GM21381 (cell line): ENCODE data around the gene BAHCC1.
"Not testable (repeated sequence)": the region's sequence is repeated elsewhere in the genome, so short reads cannot be mapped to it uniquely, and the experiment has no call there.

Source experiments
- ATAC-seq: cut with Tn5 transposase; IDR thresholded peaks from one replicate; pipeline ENCODE4 v1.9.1; 2021; ENCODE audit warnings: mild to moderate bottlenecking, moderate library complexity; ENCODE audit not compliant: unreplicated experiment

BAHCC1 gene

DNA sequence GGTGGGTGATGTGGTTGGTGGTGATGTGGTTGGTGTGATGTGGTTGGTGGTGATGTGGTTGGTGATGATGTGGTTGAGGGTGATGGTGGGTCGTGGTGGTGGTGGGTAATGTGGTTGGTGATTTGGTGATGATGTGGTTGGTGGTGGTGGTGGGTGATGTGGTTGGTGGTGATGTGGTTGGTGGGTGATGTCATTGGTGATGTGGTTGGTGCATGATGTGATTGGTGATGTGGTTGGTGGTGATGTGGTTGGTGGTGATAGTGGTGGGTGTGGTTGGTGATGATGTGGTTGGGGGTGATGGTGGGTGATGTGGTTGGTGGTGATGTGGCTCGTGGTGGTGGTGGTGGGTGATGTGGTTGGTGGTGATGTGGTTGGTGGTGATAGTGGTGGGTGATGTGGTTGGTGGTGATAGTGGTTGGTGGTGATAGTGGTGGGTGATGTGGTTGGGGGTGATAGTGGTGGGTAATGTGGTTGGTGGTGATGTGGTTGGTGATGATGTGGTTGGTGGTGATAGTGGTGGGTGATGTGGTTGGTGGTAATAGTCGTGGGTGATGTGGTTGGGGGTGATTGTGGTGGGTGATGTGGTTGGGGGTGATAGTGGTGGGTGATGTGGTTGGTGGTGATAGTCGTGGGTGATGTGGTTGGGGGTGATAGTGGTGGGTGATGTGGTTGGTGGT, 30.6 kb downstream of the BAHCC1 start:
- ATAC-seq: not testable (repeated sequence)

DNA sequence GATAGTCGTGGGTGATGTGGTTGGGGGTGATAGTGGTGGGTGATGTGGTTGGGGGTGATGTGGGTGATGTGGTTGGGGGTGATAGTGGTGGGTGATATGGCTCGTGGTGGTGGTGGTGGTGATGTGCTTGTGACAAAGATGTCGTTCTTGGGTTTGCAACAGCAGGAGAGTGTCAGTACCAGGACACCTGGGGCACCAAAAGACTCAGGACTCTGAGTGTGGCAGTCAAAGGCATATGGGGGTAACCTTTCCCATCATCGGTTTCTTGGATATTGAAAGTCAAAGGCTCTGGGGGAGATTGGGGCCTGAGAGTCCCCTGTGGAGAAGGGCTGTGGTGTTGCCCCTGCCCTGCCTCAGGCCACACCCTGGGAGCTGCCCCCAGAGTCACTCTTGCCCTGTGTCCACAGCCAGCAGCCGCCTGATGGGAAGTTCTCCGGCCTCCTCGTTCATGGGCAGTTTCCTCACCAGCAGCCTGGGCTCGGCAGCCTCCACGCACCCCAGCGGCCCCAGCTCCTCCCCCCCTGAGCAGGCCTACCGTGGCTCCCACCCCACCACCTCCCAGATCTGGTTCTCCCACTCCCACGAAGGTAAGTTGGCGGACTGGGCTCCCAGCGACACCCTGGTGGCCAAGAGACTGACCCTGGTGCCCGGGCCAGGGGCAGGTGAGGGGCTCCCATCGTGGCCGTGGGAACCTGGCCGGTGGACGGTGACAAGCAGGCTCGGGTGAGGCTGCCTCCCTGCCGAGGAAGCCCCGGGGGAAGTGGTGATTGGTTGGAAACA, 31.3 kb downstream of the BAHCC1 start:
- no peak for ATAC-seq

DNA sequence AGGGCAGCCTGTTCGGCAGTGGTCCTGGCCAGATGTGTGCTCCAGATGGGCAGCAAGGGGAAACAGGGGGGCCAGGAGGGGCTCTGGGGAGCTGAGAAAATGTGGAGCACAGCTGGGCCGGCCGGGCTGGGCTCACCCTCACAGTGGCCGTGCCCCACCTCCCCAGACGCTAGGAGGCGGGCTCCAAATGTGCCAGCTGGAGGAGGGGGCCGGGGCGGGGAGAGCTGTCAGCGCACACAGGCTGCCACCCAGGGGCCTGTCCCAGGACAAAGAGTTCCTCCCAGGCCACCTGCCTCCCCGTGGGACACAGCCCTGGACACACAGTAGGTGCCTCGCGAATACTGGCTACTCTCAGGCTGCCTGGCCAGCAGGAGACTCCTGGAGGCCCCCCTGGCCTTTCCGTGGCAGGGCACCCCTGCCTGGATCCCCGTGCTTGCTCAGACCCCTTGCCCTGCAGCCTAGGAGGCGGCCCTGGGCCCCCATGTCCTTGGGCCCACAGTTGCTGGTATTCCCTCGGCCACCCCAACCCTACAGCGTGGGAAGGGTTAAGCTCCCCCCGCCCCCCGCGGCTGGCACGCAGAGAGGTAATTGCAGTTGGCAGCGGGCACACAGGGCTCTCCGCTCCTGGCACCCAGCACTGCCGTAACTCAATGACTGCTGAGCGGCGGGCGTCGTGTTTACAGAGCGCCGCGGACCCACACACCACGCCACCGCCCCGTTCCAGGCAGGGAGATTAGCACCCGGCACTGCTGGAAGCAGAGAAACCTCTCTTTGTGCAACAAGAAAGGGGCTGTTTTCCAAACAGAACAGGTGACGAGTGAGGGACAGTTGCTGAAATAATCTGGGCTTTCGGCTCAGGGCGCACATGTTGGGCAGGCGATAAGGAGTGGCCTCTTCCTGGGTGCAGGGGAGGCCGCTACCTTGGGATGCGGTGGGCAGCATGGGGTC, 32.2 kb downstream of the BAHCC1 start:
- ATAC-seq: no peak

DNA sequence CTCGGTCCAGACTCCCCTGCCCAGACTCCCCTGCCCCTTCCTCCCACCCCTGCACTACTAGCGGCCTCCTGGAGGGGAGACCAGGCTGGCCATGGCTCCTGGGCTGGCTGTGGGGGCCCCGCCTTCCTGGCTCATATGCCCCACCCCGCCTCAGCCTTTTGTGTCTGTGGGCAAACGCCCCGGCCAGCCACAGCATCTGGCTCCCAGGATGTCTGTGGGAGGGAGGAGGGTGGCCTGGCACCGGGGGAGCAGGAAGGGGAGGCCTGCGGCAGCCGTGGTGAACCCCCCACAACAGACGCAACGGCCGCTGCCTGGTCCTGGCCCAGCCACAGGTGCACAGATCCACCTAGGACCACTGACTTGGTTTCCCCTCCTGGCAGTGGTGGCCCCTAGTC, 32.9 kb downstream of the BAHCC1 start:
- ATAC-seq: no peak

DNA sequence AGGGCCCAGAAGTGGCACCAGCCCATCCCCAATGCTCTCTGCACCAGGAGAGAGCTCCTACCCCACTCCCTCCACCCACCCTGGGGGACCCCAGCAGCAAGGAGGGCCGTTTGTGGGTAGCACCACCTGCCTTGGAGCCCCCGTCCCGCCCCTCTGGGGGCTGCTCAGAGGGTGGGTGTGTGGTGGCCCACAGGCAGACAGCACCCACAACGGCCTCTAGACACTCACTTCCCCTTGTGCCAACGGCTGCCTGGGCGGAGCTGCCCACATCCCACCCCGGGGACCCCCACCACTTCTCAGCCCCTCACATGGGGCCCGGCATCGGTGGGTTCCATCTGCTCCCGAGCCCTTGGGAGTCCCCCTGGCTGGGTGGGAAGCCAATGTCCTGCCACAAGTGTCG, 33.3 kb downstream of the BAHCC1 start:
- ATAC-seq: no peak

DNA sequence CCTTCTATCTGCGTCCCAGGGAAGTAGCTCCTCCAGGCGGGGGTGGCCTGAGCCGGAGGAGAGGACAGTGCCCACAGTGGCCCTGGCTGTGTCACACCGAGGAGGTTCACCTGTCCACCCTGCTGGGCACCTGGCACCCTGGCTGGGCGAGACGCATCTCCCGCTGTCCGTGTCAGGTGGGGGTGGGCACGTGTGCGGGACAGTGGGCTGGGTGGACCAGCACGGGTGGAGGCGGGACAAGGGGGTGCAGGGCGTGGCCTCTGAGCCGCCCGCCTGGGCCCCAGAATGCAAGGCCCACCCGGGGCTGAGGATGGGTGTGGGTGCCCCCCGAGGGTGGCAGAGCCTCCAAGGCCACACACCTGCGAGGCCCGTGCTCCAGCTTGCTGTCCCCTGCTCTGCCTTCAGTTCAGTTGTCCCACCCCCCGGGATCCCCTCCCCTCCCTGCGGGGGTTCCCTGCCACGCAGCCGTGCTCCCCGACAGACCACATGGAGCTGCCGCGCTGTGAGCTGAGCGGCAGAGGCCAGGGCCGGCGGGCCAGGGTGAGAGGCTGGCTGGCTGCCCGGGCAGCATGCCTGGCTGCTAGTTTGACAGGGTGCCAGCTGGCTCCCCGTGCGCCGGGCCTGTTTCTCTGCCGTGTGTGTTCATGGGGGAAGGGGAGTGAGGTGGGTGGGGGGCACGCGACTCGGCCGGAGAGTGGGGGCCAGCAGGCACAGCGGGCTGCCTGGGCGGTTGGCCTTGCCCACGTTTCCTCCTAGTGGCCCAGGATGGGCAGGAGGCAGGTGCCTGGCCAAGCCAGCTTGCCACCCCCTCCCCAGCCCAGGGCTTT, 33.9 kb downstream of the BAHCC1 start:
- ATAC-seq: no peak

DNA sequence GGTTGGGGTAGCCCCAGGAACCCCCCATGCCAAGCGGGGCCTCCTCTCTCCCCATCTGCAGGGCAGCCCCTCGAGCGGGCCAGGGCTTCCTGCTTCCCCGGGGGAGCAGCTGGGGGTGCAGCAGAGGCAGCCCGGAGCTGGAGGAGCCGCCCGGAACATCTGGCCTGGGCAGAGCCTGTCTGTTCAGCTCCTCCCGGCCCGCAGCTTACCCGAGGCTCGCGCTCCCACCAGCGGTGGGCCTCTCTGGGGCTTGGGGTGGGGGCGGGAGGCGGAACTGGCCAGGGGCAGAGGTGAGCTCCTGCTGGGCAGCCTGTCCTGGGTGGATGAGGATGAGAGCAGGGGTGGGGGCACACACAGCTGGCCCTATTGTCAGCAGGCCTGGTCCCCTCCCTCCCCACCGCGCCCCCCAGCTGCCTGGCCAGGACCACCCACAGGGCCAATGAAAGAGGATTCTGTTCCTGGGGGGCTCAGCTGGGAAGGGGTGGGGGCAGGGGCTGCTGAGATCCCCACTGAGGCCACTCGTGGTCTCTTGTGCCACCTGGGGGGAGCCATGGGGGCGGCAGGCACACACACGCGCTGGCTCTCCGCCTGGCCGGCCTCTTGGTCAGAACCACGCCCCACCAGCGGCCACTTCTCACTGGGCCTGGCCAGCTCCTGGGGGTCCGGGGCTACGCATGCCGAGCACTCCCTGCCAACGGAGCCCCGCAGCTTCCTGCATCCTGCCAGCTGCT, 34.7 kb downstream of the BAHCC1 start:
- ATAC-seq: no peak

DNA sequence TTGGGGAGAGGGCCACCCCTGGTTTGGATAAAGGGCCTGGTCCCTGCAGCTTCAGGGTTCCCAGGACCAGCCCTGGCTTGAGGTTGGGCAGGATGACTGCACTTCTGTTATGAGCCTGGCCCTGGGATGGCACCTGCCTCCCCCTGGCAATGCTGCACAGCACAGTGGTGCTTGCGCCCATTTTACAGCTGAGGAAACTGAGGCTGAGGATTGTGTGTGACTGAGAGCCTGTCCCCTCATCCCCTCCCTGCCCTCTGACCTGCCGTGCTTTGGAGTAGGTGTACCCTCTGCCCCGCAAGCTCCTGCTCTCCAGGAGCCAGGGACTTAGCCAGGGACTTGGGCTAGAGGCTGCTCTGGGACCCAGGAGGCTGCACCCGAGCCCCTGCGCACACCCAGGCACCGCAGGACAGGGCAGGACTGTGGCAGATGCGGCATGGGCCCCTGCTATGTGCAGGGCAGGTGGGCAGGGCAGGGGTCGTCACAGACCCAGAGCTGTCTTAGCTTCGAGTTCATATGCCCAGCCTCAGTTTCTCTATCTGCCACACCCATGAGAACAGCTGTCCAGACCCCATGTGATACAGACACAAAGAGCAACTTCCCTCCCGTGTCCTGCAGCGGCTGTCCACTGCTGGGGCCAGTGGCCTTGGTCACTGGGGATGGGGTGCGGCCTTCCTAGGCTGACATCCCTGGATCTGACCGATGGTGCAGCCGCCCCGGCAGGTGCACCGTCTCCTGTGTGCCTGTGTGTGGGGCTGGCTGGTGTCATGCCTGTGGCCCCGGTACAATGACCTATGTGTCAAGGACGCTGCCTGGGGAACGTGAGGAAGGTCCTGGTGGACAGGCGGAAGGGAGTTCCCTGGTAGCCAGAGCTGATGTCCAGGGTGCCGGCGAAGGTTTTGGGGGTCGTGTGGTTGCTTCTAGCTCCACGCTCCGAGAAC, 36.6 kb downstream of the BAHCC1 start:
- no peak for ATAC-seq

DNA sequence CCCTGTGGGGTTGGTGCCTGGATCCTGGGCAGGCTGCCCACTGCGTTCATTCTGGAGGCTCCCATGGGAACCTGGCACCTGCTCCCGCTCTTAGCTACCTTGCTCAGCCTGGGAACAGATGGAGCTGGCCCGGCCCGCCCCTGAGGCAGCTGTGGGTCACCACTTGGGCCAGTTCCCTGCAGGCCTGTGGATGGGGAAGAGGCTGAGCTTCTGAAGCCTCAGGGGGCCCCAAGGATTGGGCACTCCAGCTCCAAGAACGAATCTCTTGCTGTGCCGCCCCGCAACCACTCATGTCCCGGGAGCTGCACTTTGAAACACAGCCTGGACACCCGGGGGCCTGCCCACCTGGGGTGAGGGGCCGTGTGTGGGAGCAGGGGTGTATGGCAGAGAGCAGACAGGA, 37.7 kb downstream of the BAHCC1 start:
- no peak for ATAC-seq

DNA sequence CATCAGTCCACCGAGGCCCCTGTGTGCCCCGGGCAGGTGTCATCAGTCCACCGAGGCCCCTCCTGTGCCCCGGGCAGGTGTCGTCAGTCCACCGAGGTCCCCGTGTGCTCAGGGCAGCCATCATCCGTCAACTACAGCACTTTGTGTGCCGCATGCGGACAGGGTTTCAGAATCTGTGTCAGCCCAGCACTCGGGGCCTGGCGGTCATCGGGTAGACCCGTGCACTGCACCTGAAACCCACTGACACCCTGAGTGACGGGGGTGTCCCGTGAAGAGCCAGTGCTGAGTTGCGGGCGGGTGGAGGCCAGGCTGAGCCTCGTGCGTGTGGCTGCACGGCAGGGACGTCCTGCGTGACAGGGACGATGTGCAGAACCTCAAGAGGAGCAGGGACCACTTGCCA, 38.4 kb downstream of the BAHCC1 start:
- ATAC-seq: no peak

DNA sequence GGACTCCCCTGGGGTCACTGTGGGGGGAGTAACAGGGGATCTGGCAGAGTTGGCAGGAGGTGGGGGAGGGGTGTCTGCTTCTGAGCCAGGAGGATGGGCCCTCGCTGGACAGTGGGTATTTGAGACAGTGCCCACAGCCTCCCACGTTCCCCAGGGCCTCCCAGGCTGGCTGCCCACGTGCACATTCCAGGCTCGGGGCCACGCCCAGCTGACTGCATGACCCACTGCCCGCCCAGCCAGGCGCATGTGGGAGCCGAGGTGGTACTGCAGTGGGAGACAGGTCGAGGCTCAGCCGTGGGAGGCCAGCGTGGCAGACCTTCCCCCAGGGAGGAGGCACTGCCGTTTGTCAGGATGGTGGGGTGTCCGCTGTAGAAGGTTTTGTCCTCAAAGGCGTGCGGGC, 38.8 kb downstream of the BAHCC1 start:
- no peak for ATAC-seq

DNA sequence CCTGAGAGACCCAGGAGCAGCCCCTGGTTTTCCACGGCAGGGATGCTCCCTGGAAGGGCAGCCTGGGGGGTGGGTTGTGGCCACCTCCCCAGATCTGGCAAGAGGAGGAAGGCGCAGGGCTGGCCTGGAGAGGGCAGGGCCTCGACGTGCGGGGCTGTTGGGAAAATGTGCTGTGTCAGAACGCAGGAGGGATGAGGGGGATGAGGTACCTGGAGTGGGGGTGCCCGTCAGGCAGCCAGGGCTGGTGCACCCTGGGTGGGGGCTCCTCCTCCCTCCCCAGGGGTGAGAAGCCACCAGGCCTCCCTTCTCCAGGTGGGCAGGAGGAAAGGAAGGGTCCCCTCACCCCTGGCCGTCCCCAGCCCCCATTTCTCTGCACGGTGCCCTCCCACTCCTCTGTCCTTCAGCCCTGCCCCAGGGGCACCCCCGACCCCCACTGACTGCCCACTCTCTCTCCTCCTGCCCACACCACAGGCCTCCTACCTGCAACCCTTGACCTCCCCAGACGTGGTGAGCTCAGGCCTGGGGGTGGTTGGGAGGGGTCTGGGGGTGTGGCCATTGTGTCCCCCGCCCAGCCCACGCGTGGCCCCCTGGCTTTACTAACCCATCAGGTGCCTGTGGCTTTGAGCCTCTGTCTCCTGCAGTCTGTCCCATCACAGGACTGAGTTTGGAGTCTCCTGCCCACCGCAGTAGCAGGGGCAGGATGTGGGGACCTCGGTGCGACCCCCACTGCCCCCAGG, 39.6 kb downstream of the BAHCC1 start:
- no peak for ATAC-seq

DNA sequence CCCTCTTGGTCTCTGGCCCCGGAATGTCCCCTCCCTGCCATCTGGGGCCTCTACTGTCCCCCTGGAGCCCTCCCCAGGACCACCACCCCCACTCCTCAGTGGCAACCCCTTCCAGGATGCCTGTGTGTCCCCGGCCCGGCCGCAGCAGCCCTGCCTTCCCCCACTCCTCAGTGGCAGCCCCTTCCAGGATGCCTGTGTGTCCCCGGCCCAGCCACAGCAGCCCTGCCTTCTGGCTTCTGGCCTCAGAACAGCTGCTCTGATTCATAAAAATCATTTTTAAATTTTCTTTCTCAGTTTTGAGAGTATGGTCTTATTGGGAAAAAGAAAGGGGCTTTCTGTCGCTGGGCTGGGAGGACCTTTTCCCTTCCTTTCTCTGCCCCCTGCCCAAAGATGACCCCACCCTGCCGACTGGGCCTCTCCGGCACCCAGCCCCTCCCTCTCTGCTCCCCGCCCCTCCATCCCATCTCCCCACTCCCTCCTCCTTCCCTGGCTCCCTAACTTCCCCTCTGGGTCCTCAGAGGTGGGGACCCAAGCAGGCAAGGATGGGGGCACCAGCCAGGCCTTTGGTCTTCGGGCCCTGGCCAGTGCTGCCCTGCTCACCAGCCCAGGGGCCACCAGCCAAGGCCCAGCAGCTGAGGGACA, 40.5 kb downstream of the BAHCC1 start:
- ATAC-seq: no peak

DNA sequence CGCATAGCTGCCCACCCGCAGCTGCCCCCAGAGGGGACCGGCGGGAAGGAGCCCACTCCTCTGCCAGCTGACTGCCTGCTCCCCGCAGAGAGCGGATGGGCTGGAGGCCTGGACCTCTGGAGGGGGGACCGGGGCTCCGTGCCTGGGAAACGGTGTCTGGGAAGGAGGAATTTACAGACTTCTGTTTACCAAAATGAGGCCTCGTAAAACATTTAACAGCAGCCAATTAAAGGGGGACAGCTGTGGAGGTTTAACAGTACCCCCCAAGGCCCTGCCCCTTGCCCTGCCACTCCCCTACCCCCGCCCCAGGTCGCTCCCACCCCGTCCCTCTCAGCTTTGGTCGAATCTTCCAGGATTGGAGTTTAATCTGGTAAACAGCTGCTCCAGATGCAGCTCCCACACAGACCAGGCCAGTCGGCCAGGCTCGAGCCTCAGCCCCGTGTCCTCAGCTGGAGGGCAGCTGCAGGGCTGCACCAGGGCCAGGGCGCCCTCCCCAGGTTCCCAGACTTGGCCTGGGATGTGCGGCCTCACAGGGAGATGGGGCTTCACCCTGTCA, 41.1 kb downstream of the BAHCC1 start:
- no peak for ATAC-seq

DNA sequence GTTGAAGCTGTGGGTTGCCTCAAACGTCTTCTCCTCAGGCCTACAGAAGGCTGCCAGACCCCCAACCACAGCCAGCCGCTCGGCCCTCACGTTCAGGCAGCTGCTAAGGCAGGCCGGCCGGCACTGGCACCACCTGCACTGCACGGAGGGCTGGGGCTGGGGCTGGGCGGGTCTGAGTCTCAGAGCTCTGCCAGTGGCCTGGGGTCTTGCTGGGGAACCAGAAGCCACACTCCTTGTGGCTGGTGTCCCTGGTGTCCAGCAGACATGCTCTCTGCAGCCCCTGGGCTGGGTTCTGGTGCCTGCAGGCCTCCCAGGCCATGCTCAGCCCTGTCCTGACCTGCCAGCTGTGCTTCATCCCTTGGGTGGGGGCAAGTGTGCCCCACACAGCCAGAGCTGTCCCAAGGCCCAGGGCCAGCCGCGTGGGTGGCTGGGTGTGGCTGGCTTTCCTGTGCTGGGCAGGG, 42.0 kb downstream of the BAHCC1 start:
- no peak for ATAC-seq

DNA sequence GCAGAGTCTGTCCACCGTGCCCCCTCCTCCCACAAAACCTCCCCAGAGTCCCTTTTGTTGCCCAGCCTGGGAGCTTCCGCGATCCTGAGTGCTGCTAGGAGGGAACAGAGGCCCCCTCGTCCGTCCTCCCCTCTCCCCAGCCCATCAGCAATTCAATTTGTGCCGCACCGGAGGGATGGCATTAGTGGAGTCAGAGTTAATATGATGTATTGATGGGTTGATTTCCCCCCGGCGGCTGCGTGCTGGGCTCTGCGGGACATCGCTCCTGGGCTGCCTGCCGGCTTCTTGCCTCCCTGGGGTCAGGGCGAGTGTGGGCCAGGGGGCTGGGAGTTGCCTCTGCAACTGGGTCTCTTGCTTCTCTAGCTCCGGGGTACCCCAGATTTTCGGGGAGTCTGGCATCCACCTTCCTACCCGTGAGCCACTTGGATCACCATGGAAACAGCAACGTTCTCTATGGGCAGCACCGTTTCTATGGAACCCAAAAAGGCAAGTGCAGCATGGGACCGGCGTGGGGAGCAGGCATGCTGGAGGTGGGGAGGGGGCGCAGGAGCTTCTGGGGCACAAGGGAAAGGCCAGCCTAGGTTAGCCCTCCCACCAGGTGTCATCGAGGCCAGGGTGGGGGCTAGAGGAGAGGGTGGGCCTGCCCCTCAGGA, 42.9 kb downstream of the BAHCC1 start:
- no peak for ATAC-seq

DNA sequence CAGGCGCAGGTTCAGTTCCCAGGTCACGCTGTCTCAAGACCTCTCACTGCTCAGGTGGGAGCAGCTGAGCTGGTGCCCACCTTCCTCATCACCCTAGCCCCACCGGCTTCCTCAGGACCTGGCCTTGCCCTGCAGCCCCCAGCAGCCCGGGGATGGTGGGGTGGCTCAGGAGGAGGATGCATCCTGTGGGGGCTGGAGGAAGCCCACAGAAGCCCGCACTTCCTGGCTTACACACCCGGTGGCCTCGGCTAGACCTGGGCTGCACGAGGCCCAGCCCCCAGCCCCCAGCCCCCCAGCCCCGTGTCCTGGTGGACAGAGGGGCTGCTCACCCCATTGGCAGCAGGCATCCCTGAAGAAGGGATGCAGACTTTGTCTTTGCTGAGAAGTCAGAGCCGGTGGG, 43.4 kb downstream of the BAHCC1 start:
- ATAC-seq: no peak
